Measurements from ENCODE around the gene ADM5. TPM values are rescaled to one million over a fixed set of nuclear protein-coding genes. Genes with fewer than 3 reads are reported as not detected.
A peak's percentile ranks its signal among the peaks of the same experiment; 100 is the strongest.

The ADM5 gene
- total RNA-seq, 1 donor from 2014 or later: 0.52 TPM

GRCh38 chr19:49679771-49680413, 9.5 kb upstream of the ADM5 start:
- Mint-ChIP-seq H3K9me3 (ENCODE audit: low read depth) (no peaks in the 10 kb centered on the region), H3K4me1 (ENCODE audit: low read depth) (peaks cover 36% of the 10 kb centered on the region), H3K27me3 (ENCODE audit: low read depth) (no peaks in the 10 kb centered on the region), H3K4me3 (ENCODE audit: unreplicated experiment) (peak overlapping the region; percentile 22), H3K27ac (ENCODE audit: unreplicated experiment) (no peak overlapping the region), H3K36me3 (ENCODE audit: low read depth) (peaks cover 7% of the 10 kb centered on the region)
- no peak for TF ChIP-seq CTCF (IDR thresholded peaks at IDR 0.05)
- DNase-seq (ENCODE audit: low spot score): no peak

- H3K27me3 Mint-ChIP-seq (ENCODE audit: low read depth): no peaks in the 10 kb centered on the region
- H3K36me3 Mint-ChIP-seq (ENCODE audit: low read depth): peaks cover 13% of the 10 kb centered on the region
- no peak overlapping the region for H3K4me3 Mint-ChIP-seq (ENCODE audit: unreplicated experiment)
- H3K27ac Mint-ChIP-seq (ENCODE audit: unreplicated experiment): peak overlapping the region; percentile 17
- peaks cover 36% of the 10 kb centered on the region for H3K4me1 Mint-ChIP-seq (ENCODE audit: low read depth)
- H3K9me3 Mint-ChIP-seq (ENCODE audit: low read depth): no peaks in the 10 kb centered on the region
- DNase-seq (ENCODE audit: low spot score): no peak
- TF ChIP-seq CTCF (IDR thresholded peaks at IDR 0.05): peak; percentile 98
Observed at GRCh38 chr19:49680421-49681351, 8.7 kb upstream of the ADM5 start.

- Mint-ChIP-seq H3K4me1 (ENCODE audit: low read depth) (peaks cover 31% of the 10 kb centered on the region), H3K36me3 (ENCODE audit: low read depth) (peaks cover 14% of the 10 kb centered on the region), H3K27me3 (ENCODE audit: low read depth) (no peaks in the 10 kb centered on the region), H3K4me3 (ENCODE audit: unreplicated experiment) (no peak overlapping the region), H3K9me3 (ENCODE audit: low read depth) (no peaks in the 10 kb centered on the region), H3K27ac (ENCODE audit: unreplicated experiment) (no peak overlapping the region)
- no peak for DNase-seq (ENCODE audit: low spot score)
- no peak for TF ChIP-seq CTCF (IDR thresholded peaks at IDR 0.05)
Observed at GRCh38 chr19:49681830-49682229, 7.6 kb upstream of the ADM5 start.

- DNase-seq (ENCODE audit: low spot score): no peak
- H3K4me1 Mint-ChIP-seq (ENCODE audit: low read depth): peaks cover 31% of the 10 kb centered on the region
- TF ChIP-seq CTCF (IDR thresholded peaks at IDR 0.05): no peak
- no peaks in the 10 kb centered on the region for H3K9me3 Mint-ChIP-seq (ENCODE audit: low read depth)
- H3K36me3 Mint-ChIP-seq (ENCODE audit: low read depth): peaks cover 13% of the 10 kb centered on the region
- no peak overlapping the region for H3K27ac Mint-ChIP-seq (ENCODE audit: unreplicated experiment)
- H3K27me3 Mint-ChIP-seq (ENCODE audit: low read depth): no peaks in the 10 kb centered on the region
- H3K4me3 Mint-ChIP-seq (ENCODE audit: unreplicated experiment): no peak overlapping the region
Observed at GRCh38 chr19:49682274-49682673, 7.1 kb upstream of the ADM5 start.

- Mint-ChIP-seq H3K4me1 (ENCODE audit: low read depth) (peaks cover 24% of the 10 kb centered on the region), H3K27ac (ENCODE audit: unreplicated experiment) (no peak overlapping the region)
Observed at GRCh38 chr19:49683814-49684250, 5.6 kb upstream of the ADM5 start.

More at GRCh38 chr19:49683814-49684250, 5.6 kb upstream of the ADM5 start:
- Mint-ChIP-seq H3K9me3 (ENCODE audit: low read depth) (no peaks in the 10 kb centered on the region), H3K27me3 (ENCODE audit: low read depth) (no peaks in the 10 kb centered on the region), H3K4me3 (ENCODE audit: unreplicated experiment) (no peak overlapping the region), H3K36me3 (ENCODE audit: low read depth) (peaks cover 17% of the 10 kb centered on the region)
- TF ChIP-seq CTCF (IDR thresholded peaks at IDR 0.05): no peak
- no peak for DNase-seq (ENCODE audit: low spot score)
